T-cell (primary cell): ENCODE measurements around the gene POLR3E. TPM values are rescaled to one million over a fixed set of nuclear protein-coding genes. Genes with fewer than 3 reads are reported as not detected.
A peak's percentile ranks its signal among the peaks of the same experiment; 100 is the strongest.

ENCODE experiments used
- ATAC-seq, 4 experiments: fragments of 200-7000 bp in 3 of 4; fragments of 150-1000 bp in 1 of 4; cut with Tn5 transposase; replicated peaks in 1 of 4; 1 replicate in 3 of 4; 2 replicates in 1 of 4; pipeline ENCODE4 v1.10.0; 2021; ENCODE audit warnings: moderate library complexity in 3 of 4, mild to moderate bottlenecking in 2 of 4, moderate number of reproducible peaks in 1 of 4
- CTCF ChIA-PET, 2 donors: fragments of 300-600 bp; sonication (Branson Sonifier 250); formaldehyde crosslinking; loops; one replicate each; lab custom pipeline; 2022; ENCODE audit warnings: antibody characterized with exemption in 2 of 2; lab: Charles Lee
- POLR2A ChIA-PET, 2 donors: fragments of 300-600 bp; sonication (Branson Sonifier 250); formaldehyde crosslinking; loops; one replicate each; lab custom pipeline; 2022; ENCODE audit warnings: antibody characterized with exemption in 2 of 2; lab: Charles Lee
- DNase-seq, 35 experiments: peaks; one replicate each; pipeline versions ENCODE4 v3.0.0 to v3.0.0-alpha.2; 2013 to 2023
- H3K27ac ChIP-seq: one replicate; pipeline ENCODE4 v1.5.1; 2013; ENCODE audit warnings: low read length
- H3K27me3 ChIP-seq, 2 experiments: replicated peaks in 1 of 2; 1 replicate in 1 of 2; 2 replicates in 1 of 2; pipeline versions ENCODE4 v1.6.1 to v1.7.0; 2013; ENCODE audit warnings: low read length in 1 of 2, mixed read lengths in 1 of 2; ENCODE audit not compliant: control insufficient read depth in 2 of 2, insufficient read depth in 2 of 2; ENCODE audit errors: extremely low read depth in 1 of 2
- H3K36me3 ChIP-seq, 2 donors: 1 replicate in 1 of 2; 2 replicates in 1 of 2; pipeline versions ENCODE4 v1.6.1 to v1.7.0; 2013; ENCODE audit warnings: low read length in 1 of 2; ENCODE audit not compliant: control insufficient read depth in 2 of 2, insufficient read depth in 1 of 2; ENCODE audit errors: extremely low read depth in 1 of 2
- H3K4me1 ChIP-seq, 2 experiments: 1 replicate in 1 of 2; 2 replicates in 1 of 2; pipeline versions ENCODE4 v1.6.1 to v1.7.0; 2013; ENCODE audit warnings: low read length in 2 of 2, mixed read lengths in 1 of 2; ENCODE audit not compliant: insufficient read depth in 2 of 2, control insufficient read depth in 1 of 2; ENCODE audit errors: extremely low read depth in 1 of 2
- H3K4me3 ChIP-seq, 2 donors: 1 replicate in 1 of 2; 2 replicates in 1 of 2; pipeline versions ENCODE4 v1.5.1 to v1.7.0; 2013; ENCODE audit warnings: mild to moderate bottlenecking in 2 of 2, low read length in 1 of 2, moderate library complexity in 1 of 2; ENCODE audit not compliant: control insufficient read depth in 1 of 2; ENCODE audit errors: extremely low read depth in 1 of 2
- H3K9me3 ChIP-seq: 2 replicates; pipeline ENCODE4 v1.7.0; 2013
- H3K27ac Mint-ChIP-seq, 2 donors: one replicate each; pipeline ENCODE4 v1.8.0; 2020 to 2021; ENCODE audit warnings: mild to moderate bottlenecking in 2 of 2, mixed read lengths in 2 of 2
- H3K27me3 Mint-ChIP-seq, 2 donors: one replicate each; pipeline ENCODE4 v1.8.0; 2021 to 2022; ENCODE audit warnings: mixed read lengths in 2 of 2
- H3K36me3 Mint-ChIP-seq: one replicate; pipeline ENCODE4 v1.8.0; 2021; ENCODE audit warnings: mixed read lengths
- H3K4me1 Mint-ChIP-seq, 3 donors: one replicate each; pipeline ENCODE4 v1.8.0; 2020 to 2022; ENCODE audit warnings: mixed read lengths in 3 of 3, mild to moderate bottlenecking in 1 of 3
- H3K4me3 Mint-ChIP-seq, 3 donors: one replicate each; pipeline ENCODE4 v1.8.0; 2020 to 2022; ENCODE audit warnings: mild to moderate bottlenecking in 3 of 3, mixed read lengths in 3 of 3, moderate library complexity in 3 of 3
- H3K9me3 Mint-ChIP-seq, 3 donors: one replicate each; pipeline ENCODE4 v1.8.0; 2020 to 2022; ENCODE audit warnings: mixed read lengths in 3 of 3
- WGBS: methylation state at CpG from one replicate; pipeline ENCODE4 v1.1.5; 2013; ENCODE audit warnings: missing lambda C conversion rate; ENCODE audit not compliant: insufficient coverage; 5-methylcytosine and 5-hydroxymethylcytosine counted together
- total RNA-seq, 35 experiments: library from RNA in 6 of 35; stranded (reverse) in 6 of 35; fragments of 120-200 nt in 1 of 35; gene quantifications; one replicate each; pipeline versions ENCODE4 v1.2.1 to v1.2.4 and lab custom pipeline; 2013 to 2026

Gene POLR3E
- total RNA-seq (100 to 1,000 TPM in 2 of 5 donors, 10 to 100 TPM in 3; 79.3 to 174 (median 99.7) TPM), total RNA-seq (lab: John Stamatoyannopoulos, UW) (102 to 349 (median 146) reads per million in 29 experiments)
- 54.3 TPM for total RNA-seq (2013)

- peak within 1 kb of the TSS; percentile 94 to 95 (median 94) for H3K4me3 Mint-ChIP-seq
- Histone ChIP-seq H3K27me3 (peaks cover 0 to 5% of the 10 kb centered on the region in 2 experiments), H3K27ac (peak within 1 kb of the TSS; percentile 96), H3K36me3 (peaks cover 0 to 14% of the 10 kb centered on the region in 2 donors), H3K4me3 (peak within 1 kb of the TSS; percentile 88 to 92), H3K9me3 (no peaks in the 10 kb centered on the region), H3K4me1 (peaks cover 10 to 45% of the 10 kb centered on the region in 2 experiments)
- peaks cover 10% of the 10 kb centered on the region for H3K36me3 Mint-ChIP-seq
- POLR2A ChIA-PET = interaction anchor here in 1 of 2 donors (0.6 to 2.8 kb wide), 5 partner anchors 19 to 362 kb away, joined by 3 to 27 read pairs (median 8); no protein-coding TSS in a partner anchor
- CTCF ChIA-PET = interaction anchor here in 1 of 2 donors (0.6 to 3.5 kb wide), 11 partner anchors 18 to 290 kb away, joined by 3 to 23 read pairs (median 3); no protein-coding TSS in a partner anchor
- no peaks in the 10 kb centered on the region for H3K9me3 Mint-ChIP-seq
- WGBS = under 1% methylated on average over 75 of the region's 76 CpGs
- peak; percentile 75 to 94 (median 91) for ATAC-seq
- peaks cover 0 to 4% of the 10 kb centered on the region in 2 donors for H3K27me3 Mint-ChIP-seq
- peak within 1 kb of the TSS; percentile 94 to 96 for H3K27ac Mint-ChIP-seq
- H3K4me1 Mint-ChIP-seq = peaks cover 46 to 49% (median 48%) of the 10 kb centered on the region in 3 donors
- DNase-seq = peak; percentile 96 to 100 (median 100)
Measured at GRCh38 chr16:22297114-22297870, at the start of gene POLR3E. Gene POLR3E (plus strand): TSS chr16:22297409. CDS start chr16:22302969, 5,560 bp downstream.

GRCh38 chr16:22250522-22250921 is 46.7 kb upstream of the POLR3E start:
- ChIA-PET POLR2A (no interaction called here), CTCF (no interaction called here)
- Histone ChIP-seq H3K4me1 (peaks cover 0 to 4% of the 10 kb centered on the region in 2 experiments), H3K27me3 (no peaks in the 10 kb centered on the region), H3K4me3 (no peak overlapping the region), H3K9me3 (no peaks in the 10 kb centered on the region), H3K36me3 (peaks cover 5 to 29% of the 10 kb centered on the region in 2 donors), H3K27ac (no peak overlapping the region)
- no peak overlapping the region for H3K4me3 Mint-ChIP-seq
- H3K36me3 Mint-ChIP-seq = peaks cover 52% of the 10 kb centered on the region
- no peak for ATAC-seq
- H3K27ac Mint-ChIP-seq = no peak overlapping the region
- no peak for DNase-seq
- peaks cover 0 to 5% (median 0%) of the 10 kb centered on the region in 3 donors for H3K9me3 Mint-ChIP-seq
- 93% methylated on average over 4 of the region's 6 CpGs for WGBS
- H3K27me3 Mint-ChIP-seq = no peaks in the 10 kb centered on the region
- H3K4me1 Mint-ChIP-seq = peaks cover 0 to 5% (median 4%) of the 10 kb centered on the region in 3 donors

GRCh38 chr16:22252317-22252716 is 44.9 kb upstream of the POLR3E start:
- DNase-seq (no peak), ATAC-seq (no peak)
- Mint-ChIP-seq H3K4me3 (no peak overlapping the region), H3K36me3 (peaks cover 57% of the 10 kb centered on the region), H3K9me3 (peaks cover 0 to 5% (median 0%) of the 10 kb centered on the region in 3 donors), H3K4me1 (peaks cover 0 to 5% (median 4%) of the 10 kb centered on the region in 3 donors), H3K27ac (no peak overlapping the region), H3K27me3 (no peaks in the 10 kb centered on the region)
- Histone ChIP-seq H3K27ac (no peak overlapping the region), H3K9me3 (no peaks in the 10 kb centered on the region), H3K4me1 (peaks cover 0 to 4% of the 10 kb centered on the region in 2 experiments), H3K4me3 (no peak overlapping the region), H3K36me3 (peaks cover 10 to 35% of the 10 kb centered on the region in 2 donors), H3K27me3 (no peaks in the 10 kb centered on the region)
- ChIA-PET POLR2A (no interaction called here), CTCF (no interaction called here)
- WGBS = 77% methylated on average over 3 of the region's 5 CpGs

- Histone ChIP-seq H3K27me3 (no peaks in the 10 kb centered on the region), H3K4me1 (peaks cover 0 to 4% of the 10 kb centered on the region in 2 experiments), H3K27ac (no peak overlapping the region), H3K36me3 (peaks cover 17 to 43% of the 10 kb centered on the region in 2 donors), H3K4me3 (no peak overlapping the region), H3K9me3 (no peaks in the 10 kb centered on the region)
- H3K27ac Mint-ChIP-seq = no peak overlapping the region
- no peaks in the 10 kb centered on the region for H3K27me3 Mint-ChIP-seq
- H3K4me1 Mint-ChIP-seq = peaks cover 0 to 5% (median 4%) of the 10 kb centered on the region in 3 donors
- H3K9me3 Mint-ChIP-seq = peaks cover 0 to 5% (median 0%) of the 10 kb centered on the region in 3 donors
- no peak for ATAC-seq
- H3K36me3 Mint-ChIP-seq = peaks cover 57% of the 10 kb centered on the region
- no peak overlapping the region for H3K4me3 Mint-ChIP-seq
- WGBS = 84% methylated on average over 5 of the region's 5 CpGs
- ChIA-PET CTCF (interaction anchor here in 1 of 2 donors (0.7 kb wide), 1 partner anchor 814 kb away, joined by 3 read pairs; no protein-coding TSS in a partner anchor), POLR2A (no interaction called here)
- DNase-seq = no peak
Measured at GRCh38 chr16:22253272-22253671, 43.9 kb upstream of the POLR3E start.

- no CpG with 5 or more reads among the region's 1 CpG for WGBS
- H3K4me3 ChIP-seq = no peak overlapping the region
- H3K9me3 Mint-ChIP-seq = peaks cover 0 to 5% (median 0%) of the 10 kb centered on the region in 3 donors
- H3K27ac ChIP-seq = no peak overlapping the region
- ATAC-seq (no peak), DNase-seq (no peak)
- ChIA-PET CTCF (no interaction called here), POLR2A (no interaction called here)
- peaks cover 17 to 52% of the 10 kb centered on the region in 2 donors for H3K36me3 ChIP-seq
- peaks cover 0 to 5% (median 4%) of the 10 kb centered on the region in 3 donors for H3K4me1 Mint-ChIP-seq
- H3K4me3 Mint-ChIP-seq = no peak overlapping the region
- no peaks in the 10 kb centered on the region for H3K27me3 Mint-ChIP-seq
- peaks cover 62% of the 10 kb centered on the region for H3K36me3 Mint-ChIP-seq
- H3K27me3 ChIP-seq = no peaks in the 10 kb centered on the region
- H3K9me3 ChIP-seq = no peaks in the 10 kb centered on the region
- no peak overlapping the region for H3K27ac Mint-ChIP-seq
- peaks cover 0 to 4% of the 10 kb centered on the region in 2 experiments for H3K4me1 ChIP-seq
Measured at GRCh38 chr16:22255335-22255734, 41.9 kb upstream of the POLR3E start.

GRCh38 chr16:22257440-22257839 is 39.8 kb upstream of the POLR3E start:
- CTCF ChIA-PET = no interaction called here
- Histone ChIP-seq H3K4me1 (peaks cover 0 to 12% of the 10 kb centered on the region in 2 experiments), H3K4me3 (no peak overlapping the region), H3K36me3 (peaks cover 17 to 50% of the 10 kb centered on the region in 2 donors), H3K9me3 (no peaks in the 10 kb centered on the region), H3K27ac (no peak overlapping the region), H3K27me3 (no peaks in the 10 kb centered on the region)
- H3K27ac Mint-ChIP-seq = no peak overlapping the region
- H3K4me1 Mint-ChIP-seq = peaks cover 0 to 14% (median 10%) of the 10 kb centered on the region in 3 donors
- no peaks in the 10 kb centered on the region for H3K27me3 Mint-ChIP-seq
- H3K9me3 Mint-ChIP-seq = peaks cover 0 to 5% (median 0%) of the 10 kb centered on the region in 3 donors
- H3K4me3 Mint-ChIP-seq = no peak overlapping the region
- ATAC-seq (no peak), DNase-seq (no peak)
- H3K36me3 Mint-ChIP-seq = peaks cover 54% of the 10 kb centered on the region
- 96% methylated on average over 13 of the region's 13 CpGs for WGBS
- POLR2A ChIA-PET = no interaction called here
